CD4-positive, alpha-beta T cell (primary cell): Measurements from ENCODE around the gene DOCK9. TPM values are rescaled to one million over a fixed set of nuclear protein-coding genes. Genes with fewer than 3 reads are reported as not detected.

Experiments used
- ATAC-seq: fragments of 200-7000 bp; cut with Tn5 transposase; one replicate; pipeline ENCODE4 v1.10.0; 2022; ENCODE audit warnings: mild to moderate bottlenecking; ENCODE audit not compliant: poor library complexity
- CTCF ChIA-PET: fragments of 350-600 bp; sonication (Branson Sonifier 250); formaldehyde crosslinking; loops from one replicate; lab custom pipeline; 2021; ENCODE audit warnings: antibody characterized with exemption, inconsistent platforms; lab: Charles Lee
- POLR2A ChIA-PET: fragments of 350-600 bp; sonication (Branson Sonifier 250); formaldehyde crosslinking; loops from one replicate; lab custom pipeline; 2021; ENCODE audit warnings: antibody characterized with exemption, inconsistent platforms; lab: Charles Lee
- DNase-seq, 14 experiments: peaks; one replicate each; pipeline ENCODE4 v3.0.0-alpha.2; 2013 to 2020; ENCODE audit warnings: mixed read lengths in 2 of 14
- H3K27ac ChIP-seq, 2 donors: one replicate each; pipeline versions ENCODE4 v1.5.1 to v1.7.0; 2013; ENCODE audit warnings: low read length in 2 of 2, low read depth in 1 of 2, mild to moderate bottlenecking in 1 of 2
- H3K27me3 ChIP-seq, 2 experiments: 1 replicate in 1 of 2; 2 replicates in 1 of 2; pipeline versions ENCODE4 v1.6.1 to v1.7.0; 2013; ENCODE audit warnings: low read length in 2 of 2, control low read depth in 1 of 2, mild to moderate bottlenecking in 1 of 2, moderate library complexity in 1 of 2; ENCODE audit not compliant: insufficient read depth in 2 of 2, control insufficient read depth in 1 of 2
- H3K36me3 ChIP-seq: one replicate; pipeline ENCODE4 v1.6.1; 2013; ENCODE audit warnings: low read length, control low read depth; ENCODE audit not compliant: insufficient read depth
- H3K4me1 ChIP-seq: one replicate; pipeline ENCODE4 v1.6.1; 2013; ENCODE audit warnings: low read length, control low read depth; ENCODE audit not compliant: insufficient read depth
- H3K4me3 ChIP-seq: one replicate; pipeline ENCODE4 v1.5.1; 2013; ENCODE audit warnings: mild to moderate bottlenecking, low read length, moderate library complexity
- H3K9me3 ChIP-seq, 2 experiments: 1 replicate in 1 of 2; 2 replicates in 1 of 2; pipeline versions ENCODE4 v1.6.1 to v1.7.0; 2013; ENCODE audit warnings: low read length in 2 of 2, mild to moderate bottlenecking in 2 of 2, control low read depth in 1 of 2, moderate library complexity in 1 of 2; ENCODE audit not compliant: control insufficient read depth in 1 of 2, insufficient read depth in 1 of 2
- H3K27ac Mint-ChIP-seq: one replicate; pipeline ENCODE4 v1.8.0; 2020; ENCODE audit warnings: mixed read lengths
- H3K27me3 Mint-ChIP-seq: one replicate; pipeline ENCODE4 v1.8.0; 2021; ENCODE audit warnings: mixed read lengths
- H3K36me3 Mint-ChIP-seq: one replicate; pipeline ENCODE4 v1.8.0; 2021; ENCODE audit warnings: low read depth, mixed read lengths
- H3K4me1 Mint-ChIP-seq: one replicate; pipeline ENCODE4 v1.8.0; 2021; ENCODE audit warnings: low read depth, mixed read lengths
- H3K4me3 Mint-ChIP-seq: one replicate; pipeline ENCODE4 v1.8.0; 2020; ENCODE audit warnings: mild to moderate bottlenecking, mixed read lengths
- H3K9me3 Mint-ChIP-seq: one replicate; pipeline ENCODE4 v1.8.0; 2020; ENCODE audit warnings: mixed read lengths
- CTCF ChIP-seq: fragments of 200-600 bp; IDR thresholded peaks from one replicate; pipeline ENCODE4 v1.8.0; 2022; ENCODE audit warnings: antibody characterized with exemption, mild to moderate bottlenecking
- intact Hi-C, 2 experiments: fragments of 100-400 bp; cut with DNase I in 1 of 2; cut with micrococcal nuclease in 1 of 2; formaldehyde crosslinking; loops; one replicate each; pipeline versions ENCODE4 v1.15.1 to v1.9.0; 2023 to 2025; cut with DNase I, micrococcal nuclease
- total RNA-seq, 174 experiments: library from RNA in 2 of 174; stranded (reverse) in 2 of 174; gene quantifications; one replicate each; pipeline ENCODE4 v1.2.3 and lab custom pipeline; 2021 to 2026

DOCK9 gene
- total RNA-seq, 2 experiments from 2014 or later = 76.3 to 79.3 TPM

GRCh38 chr13:98959291-98959690, 18.6 kb downstream of the DOCK9 start:
- H3K27me3 Mint-ChIP-seq = no peaks in the 10 kb centered on the region
- H3K4me1 Mint-ChIP-seq = peaks cover 24% of the 10 kb centered on the region
- POLR2A ChIA-PET = no interaction called here
- H3K4me3 ChIP-seq = no peak overlapping the region
- TF ChIP-seq CTCF = no peak
- CTCF ChIA-PET = no interaction called here
- DNase-seq = no peak
- no peak for ATAC-seq
- H3K4me1 ChIP-seq = no peaks in the 10 kb centered on the region
- H3K9me3 ChIP-seq = no peaks in the 10 kb centered on the region
- H3K36me3 ChIP-seq = peaks cover 3% of the 10 kb centered on the region
- H3K27ac ChIP-seq = no peak overlapping the region
- H3K9me3 Mint-ChIP-seq = no peaks in the 10 kb centered on the region
- H3K27ac Mint-ChIP-seq = peak overlapping the region; percentile 10
- no peaks in the 10 kb centered on the region for H3K27me3 ChIP-seq
- H3K4me3 Mint-ChIP-seq = no peak overlapping the region
- peaks cover 9% of the 10 kb centered on the region for H3K36me3 Mint-ChIP-seq
- intact Hi-C loops = no loop called here

GRCh38 chr13:98958443-98958794, 19.4 kb downstream of the DOCK9 start:
- H3K27me3 ChIP-seq = no peaks in the 10 kb centered on the region
- H3K36me3 ChIP-seq = peaks cover 3% of the 10 kb centered on the region
- no peaks in the 10 kb centered on the region for H3K4me1 ChIP-seq
- Mint-ChIP-seq H3K4me1 (peaks cover 28% of the 10 kb centered on the region), H3K27me3 (no peaks in the 10 kb centered on the region), H3K4me3 (no peak overlapping the region), H3K36me3 (peaks cover 14% of the 10 kb centered on the region), H3K27ac (no peak overlapping the region), H3K9me3 (no peaks in the 10 kb centered on the region)
- ATAC-seq = no peak
- H3K27ac ChIP-seq = no peak overlapping the region
- no peak overlapping the region for H3K4me3 ChIP-seq
- H3K9me3 ChIP-seq = no peaks in the 10 kb centered on the region
- POLR2A ChIA-PET = no interaction called here
- DNase-seq = no peak
- intact Hi-C loops = no loop called here
- CTCF ChIA-PET = no interaction called here
- TF ChIP-seq CTCF = no peak

- Histone ChIP-seq H3K9me3 (no peaks in the 10 kb centered on the region), H3K27me3 (no peaks in the 10 kb centered on the region), H3K4me1 (no peaks in the 10 kb centered on the region), H3K36me3 (peaks cover 3% of the 10 kb centered on the region), H3K4me3 (no peak overlapping the region), H3K27ac (no peak overlapping the region)
- Mint-ChIP-seq H3K4me1 (peaks cover 30% of the 10 kb centered on the region), H3K36me3 (peaks cover 19% of the 10 kb centered on the region), H3K9me3 (no peaks in the 10 kb centered on the region), H3K27ac (no peak overlapping the region), H3K27me3 (no peaks in the 10 kb centered on the region), H3K4me3 (no peak overlapping the region)
- no peak for ATAC-seq
- DNase-seq = no peak
- POLR2A ChIA-PET = interaction anchor here (1.0 kb wide), 1 partner anchor 35 kb away, joined by 4 read pairs; no protein-coding TSS in a partner anchor
- no peak for TF ChIP-seq CTCF
- CTCF ChIA-PET = no interaction called here
- intact Hi-C loops = no loop called here
Observed at GRCh38 chr13:98957731-98958442, 20.0 kb downstream of the DOCK9 start.
